Fibroblast of lung (primary cell): ENCODE data around the gene CDH4.

ENCODE experiments used
- CTCF ChIP-seq, 2 donors: IDR thresholded peaks in 1 of 2; conservative IDR thresholded peaks in 1 of 2; 1 replicate in 1 of 2; 2 replicates in 1 of 2; pipeline ENCODE4 v1.5.1; 2011 to 2012; ENCODE audit warnings: low read length in 2 of 2, control low read depth in 1 of 2, inconsistent platforms in 1 of 2, low read depth in 1 of 2, mild to moderate bottlenecking in 1 of 2
- EZH2 ChIP-seq: IDR thresholded peaks from 2 replicates; pipeline ENCODE4 v1.5.1; 2012; ENCODE audit warnings: low read length, control low read depth, mild to moderate bottlenecking; ENCODE audit errors: missing control alignments

DNA sequence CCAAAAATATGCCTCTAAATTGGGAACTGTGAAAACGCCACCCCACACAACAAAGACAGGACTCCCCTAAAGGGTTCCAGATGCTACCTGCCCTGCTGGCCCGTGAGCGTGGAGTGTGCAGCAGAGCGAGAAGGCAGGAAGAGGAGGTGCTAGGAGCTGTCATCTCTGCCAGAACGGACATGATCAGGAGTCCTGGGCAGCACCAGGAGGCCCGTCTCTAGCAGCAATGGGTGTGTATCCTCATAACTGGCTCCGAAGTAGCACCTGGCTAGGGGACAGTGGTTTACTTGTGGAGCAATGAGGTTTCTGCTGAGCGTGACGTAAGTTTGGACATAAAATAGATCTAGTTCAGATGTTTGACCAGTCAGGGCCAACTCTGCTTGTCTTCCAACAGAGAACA, 226.0 kb downstream of the CDH4 start:
- TF ChIP-seq CTCF (conservative IDR thresholded peaks at IDR 0.05 in 1 of 2, IDR thresholded peaks at IDR 0.05 in 1 of 2; ENCODE audit: low read depth in 1 of 2, low read length in 2 of 2) = no peak
- TF ChIP-seq EZH2 = no peak
